ENCODE data around the gene KRT6C. TPM values are rescaled to one million over a fixed set of nuclear protein-coding genes. Genes with fewer than 3 reads are reported as not detected.

The KRT6C gene
- total RNA-seq, 1 experiment from 2014 or later: not detected

GRCh38 chr12:52435659-52435999 is 38.0 kb downstream of the KRT6C start:
- DNase-seq (ENCODE audit: low read depth): no peak

GRCh38 chr12:52434760-52435530 is 38.7 kb downstream of the KRT6C start:
- no peak for DNase-seq (ENCODE audit: low read depth)

DNA sequence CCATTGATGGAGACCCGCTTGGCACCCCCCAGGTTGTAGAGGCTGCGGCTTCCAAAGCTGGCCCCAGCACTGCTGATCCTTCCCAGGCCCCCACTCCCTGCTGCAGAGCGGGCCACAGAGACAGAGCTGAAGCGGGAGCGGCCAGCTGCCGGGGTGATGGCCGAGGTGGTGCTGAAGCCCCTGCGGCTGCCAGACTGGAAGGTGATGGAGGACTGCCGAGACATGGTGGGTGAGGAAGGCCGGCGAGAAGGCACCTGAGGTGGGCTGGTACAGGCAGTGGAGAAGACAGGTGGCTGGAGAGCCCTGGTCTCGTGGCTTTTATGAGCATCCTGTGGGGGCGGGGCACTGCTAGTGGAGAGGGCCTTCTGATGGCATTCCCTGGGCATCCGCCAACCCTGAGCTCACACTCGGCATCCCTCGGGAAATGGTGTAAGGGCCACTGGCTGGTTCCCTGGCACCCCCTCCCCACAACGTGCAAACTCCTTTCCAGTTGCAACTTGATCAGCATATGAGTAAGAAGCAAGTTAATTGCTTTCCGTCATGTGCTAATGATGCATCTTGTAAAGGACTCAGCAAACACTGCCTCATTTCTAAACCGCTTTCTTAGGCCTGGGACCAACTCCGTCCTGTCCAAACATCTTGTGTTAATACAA is 39.4 kb downstream of the KRT6C start, which contains the start of gene KRT75:
Gene KRT75, minus strand, starts transcription at position 291 of the 653 bp plus-strand sequence. Its CDS starts 67 bp downstream, at position 224.
- DNase-seq (ENCODE audit: low read depth): no peak

GRCh38 chr12:52433501-52434080 is 40.0 kb downstream of the KRT6C start:
- no peak for DNase-seq (ENCODE audit: low read depth)

- DNase-seq (ENCODE audit: low read depth): no peak
Measured at GRCh38 chr12:52432559-52433207, 40.9 kb downstream of the KRT6C start.

DNA sequence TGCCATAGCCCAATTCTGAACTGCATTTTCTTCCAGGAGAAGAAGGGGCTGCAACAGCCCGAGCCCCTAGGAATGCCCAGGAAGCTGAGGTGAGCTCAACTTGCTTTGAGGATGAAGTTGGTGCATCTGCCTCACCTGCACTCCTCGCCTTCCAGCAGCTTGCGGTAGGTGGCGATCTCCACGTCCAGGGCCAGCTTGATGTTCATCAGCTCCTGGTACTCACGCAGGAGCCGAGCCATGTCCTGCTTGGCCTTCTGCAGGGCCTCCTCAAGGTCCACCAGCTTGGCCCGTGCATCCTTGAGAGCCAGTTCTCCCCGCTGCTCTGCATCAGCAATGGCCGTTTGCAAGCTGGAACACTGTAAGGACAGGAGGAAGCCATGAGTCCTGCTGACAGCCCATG is 45.5 kb downstream of the KRT6C start:
- DNase-seq (ENCODE audit: low read depth): no peak

- DNase-seq (ENCODE audit: low read depth): no peak
Measured at GRCh38 chr12:52427083-52427482, 46.5 kb downstream of the KRT6C start.

GRCh38 chr12:52426034-52426433 is 47.6 kb downstream of the KRT6C start:
- no peak for DNase-seq (ENCODE audit: low read depth)

- no peak for DNase-seq (ENCODE audit: low read depth)
Measured at GRCh38 chr12:52425466-52425865, 48.1 kb downstream of the KRT6C start.

DNA sequence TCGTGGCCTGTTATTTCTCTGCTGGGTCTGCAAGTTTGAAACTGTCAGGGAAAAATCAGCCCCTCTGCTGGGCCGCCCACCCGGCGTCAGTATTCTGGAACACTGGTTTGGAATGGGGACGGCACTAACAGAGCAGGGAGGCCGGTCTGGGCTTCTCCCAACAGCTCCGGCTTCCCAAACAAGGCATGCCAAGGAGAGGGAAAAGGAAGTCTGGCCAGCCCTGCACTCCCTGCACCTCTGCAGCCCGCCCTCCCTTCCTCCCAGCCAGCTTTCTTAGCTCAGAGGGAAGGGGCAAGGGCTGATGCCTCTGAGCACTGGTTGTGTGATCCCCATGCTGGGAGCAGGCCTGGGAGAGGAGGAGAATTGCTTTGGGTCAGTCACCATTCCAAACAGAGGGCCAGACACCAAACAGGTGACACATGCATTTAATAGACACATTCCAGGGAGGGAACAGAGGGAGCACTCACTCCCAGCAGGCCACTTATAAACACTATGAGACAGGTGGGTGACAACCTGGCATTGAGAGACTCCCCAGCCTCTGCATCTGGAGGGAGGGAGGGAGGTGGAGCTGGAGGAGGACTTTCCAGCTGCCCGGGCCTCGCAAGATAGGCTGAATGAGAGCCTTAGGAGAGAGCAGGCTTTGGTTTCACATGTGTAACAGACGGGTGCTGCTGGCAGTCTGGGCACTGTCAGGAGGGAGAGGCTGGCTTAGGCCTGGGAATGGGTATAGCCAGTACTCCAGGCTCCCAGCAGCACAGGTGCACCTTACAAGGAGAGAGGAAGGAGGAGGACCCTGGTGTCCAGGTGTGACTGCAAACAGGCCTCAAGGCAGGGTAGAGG is 49.7 kb downstream of the KRT6C start:
- DNase-seq (ENCODE audit: low read depth): no peak

- no peak for DNase-seq (ENCODE audit: low read depth)
Measured at GRCh38 chr12:52423035-52423434, 50.6 kb downstream of the KRT6C start.

DNA sequence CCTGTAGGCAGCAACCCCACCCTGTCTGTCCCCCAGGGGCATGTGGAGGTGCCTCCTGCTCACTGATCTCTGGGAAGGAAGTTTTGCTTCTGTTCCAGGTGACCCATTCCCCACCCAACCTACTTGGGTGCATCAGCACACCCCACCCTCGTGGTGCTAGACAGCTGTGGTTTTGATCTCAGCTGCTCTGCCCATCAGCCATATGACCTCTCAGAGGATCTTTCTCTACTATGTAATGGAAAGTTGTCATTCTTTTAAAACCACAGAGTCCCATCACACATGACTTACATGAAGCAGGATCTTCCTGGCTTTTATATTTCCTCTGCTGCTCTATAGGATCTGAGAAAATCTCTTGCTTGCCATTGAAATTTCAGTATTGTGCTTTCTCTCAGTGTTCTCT is 53.9 kb downstream of the KRT6C start:
- DNase-seq (ENCODE audit: low read depth): peak; percentile 64

GRCh38 chr12:52418576-52419110 is 55.0 kb downstream of the KRT6C start:
- DNase-seq (ENCODE audit: low read depth): no peak

Other genes with a start within 250 kb of the KRT6C start
- 0.40 and 2.2 TPM in 2 replicates for gene KRT7, start 240.6 kb downstream of the KRT6C start, total RNA-seq (2014; rRNA removed)
- gene KRT86, start 199.2 kb downstream of the KRT6C start, total RNA-seq (2014; rRNA removed): 0.06 TPM in 1 of 2 replicates, not detected in the other
- 0.11 and 1.2 TPM in 2 replicates for gene KRT81, start 182.3 kb downstream of the KRT6C start, total RNA-seq (2014; rRNA removed)
- gene KRT83, start 152.4 kb downstream of the KRT6C start, total RNA-seq (2014; rRNA removed): not detected in 2 replicates
- not detected in 2 replicates for gene KRT85, start 106.3 kb downstream of the KRT6C start, total RNA-seq (2014; rRNA removed)
- gene KRT84, start 88.2 kb downstream of the KRT6C start, total RNA-seq (2014; rRNA removed): not detected in 2 replicates
- gene KRT82, start 67.5 kb downstream of the KRT6C start, total RNA-seq (2014; rRNA removed): not detected in 2 replicates
- gene KRT75, start 39.4 kb downstream of the KRT6C start, total RNA-seq (2014; rRNA removed): not detected in 2 replicates
- gene KRT6B, start 21.7 kb downstream of the KRT6C start, total RNA-seq (2014; rRNA removed): not detected in 2 replicates
- not detected in 2 replicates for gene KRT6A, start 19.5 kb upstream of the KRT6C start, total RNA-seq (2014; rRNA removed)
- not detected in 2 replicates for gene KRT5, start 46.6 kb upstream of the KRT6C start, total RNA-seq (2014; rRNA removed)
- not detected in 2 replicates for gene KRT71, start 79.3 kb upstream of the KRT6C start, total RNA-seq (2014; rRNA removed)
- not detected in 2 replicates for gene KRT74, start 100.0 kb upstream of the KRT6C start, total RNA-seq (2014; rRNA removed)
- not detected in 2 replicates for gene KRT72, start 127.7 kb upstream of the KRT6C start, total RNA-seq (2014; rRNA removed)
- not detected in 2 replicates for gene KRT73, start 144.8 kb upstream of the KRT6C start, total RNA-seq (2014; rRNA removed)
- not detected in 2 replicates for gene KRT2, start 178.4 kb upstream of the KRT6C start, total RNA-seq (2014; rRNA removed)
- not detected in 2 replicates for gene KRT1, start 206.6 kb upstream of the KRT6C start, total RNA-seq (2014; rRNA removed)
- gene KRT77, start 229.7 kb upstream of the KRT6C start, total RNA-seq (2014; rRNA removed): not detected in 2 replicates

Measured in LHCN-M2 (cell line).